Omental fat pad (tissue), 4 donors: ENCODE results near the gene TMTC3. TPM values are rescaled to one million over a fixed set of nuclear protein-coding genes. Genes with fewer than 3 reads are reported as not detected.

Source experiments
- ATAC-seq: fragments of 150-250 bp; one replicate; pipeline ENCODE4 v1.9.1; 2016; ENCODE audit warnings: mild to moderate bottlenecking, moderate library complexity; ENCODE audit not compliant: low FRiP score
- DNase-seq: peaks from one replicate; pipeline ENCODE4 v3.0.0-alpha.2; 2019; ENCODE audit warnings: low spot score
- CTCF ChIP-seq, 3 donors: fragments of 450-650 bp; IDR thresholded peaks; one replicate each; pipeline ENCODE4 v1.5.1; 2016 to 2017; ENCODE audit warnings: antibody characterized with exemption in 3 of 3, mild to moderate bottlenecking in 3 of 3, moderate library complexity in 2 of 3
- total RNA-seq, 4 donors: library from RNA; depleted of rRNA; stranded (reverse); fragments of >200 nt; gene quantifications; one replicate each; pipeline ENCODE4 v1.1.0, GENCODE V29; 2016

TMTC3 gene
- total RNA-seq, 4 donors from 2014 or later = 10.2 to 22.0 (median 19.1) TPM

- DNase-seq (no peak), ATAC-seq (no peak)
- TF ChIP-seq CTCF (IDR thresholded peaks at IDR 0.05) = no peak
Measured at GRCh38 chr12:88218293-88218692, 76.2 kb downstream of the TMTC3 start.

GRCh38 chr12:88219861-88220260 lies 77.8 kb downstream of the TMTC3 start:
- no peak for TF ChIP-seq CTCF (IDR thresholded peaks at IDR 0.05)
- DNase-seq (no peak), ATAC-seq (no peak)

GRCh38 chr12:88223519-88223918 lies 81.4 kb downstream of the TMTC3 start:
- TF ChIP-seq CTCF (IDR thresholded peaks at IDR 0.05) = no peak
- no peak for DNase-seq
- ATAC-seq = no peak

DNA sequence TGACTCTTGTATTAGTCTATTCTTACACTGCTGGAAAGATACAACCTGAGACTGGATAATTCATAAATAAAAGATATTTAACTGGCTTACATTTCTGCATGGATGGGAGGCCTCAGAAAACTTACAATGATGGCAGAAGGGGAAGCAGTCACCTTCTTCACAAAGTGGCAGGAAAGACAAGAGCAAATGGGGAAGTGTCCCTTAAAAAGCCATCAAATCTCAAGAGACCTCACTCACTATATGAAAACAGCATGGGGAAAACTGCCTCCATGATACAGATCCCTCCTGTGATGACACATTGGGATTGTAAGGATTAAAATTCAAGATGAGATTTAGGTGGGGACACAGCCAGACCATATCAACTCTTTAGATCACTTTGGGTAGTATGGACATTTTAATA lies 83.7 kb downstream of the TMTC3 start:
- no peak for TF ChIP-seq CTCF (IDR thresholded peaks at IDR 0.05)
- ATAC-seq = no peak
- DNase-seq = no peak

DNA sequence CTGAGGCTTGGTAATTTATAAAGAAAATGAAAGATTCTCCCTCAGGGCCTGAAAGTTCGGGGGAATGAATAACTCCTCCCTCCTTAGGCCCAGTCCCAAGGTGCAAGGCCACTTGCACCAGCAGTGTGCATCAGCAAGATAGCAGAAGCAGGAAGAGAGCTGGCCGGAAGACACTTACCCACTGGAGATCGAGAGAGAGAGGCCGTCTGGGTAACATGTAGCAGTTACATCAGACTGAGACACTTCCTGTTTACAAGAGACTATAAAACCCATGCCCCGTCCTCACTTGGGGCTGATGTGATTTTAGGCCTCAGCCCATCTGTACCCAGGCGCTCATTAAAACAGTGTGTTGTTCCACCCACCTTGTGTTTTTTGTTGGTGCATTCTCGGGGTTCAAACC lies 85.2 kb downstream of the TMTC3 start:
- no peak for TF ChIP-seq CTCF (IDR thresholded peaks at IDR 0.05)
- ATAC-seq (no peak), DNase-seq (no peak)

GRCh38 chr12:88227871-88228270 lies 85.8 kb downstream of the TMTC3 start:
- ATAC-seq (no peak), DNase-seq (no peak)
- no peak for TF ChIP-seq CTCF (IDR thresholded peaks at IDR 0.05)

DNA sequence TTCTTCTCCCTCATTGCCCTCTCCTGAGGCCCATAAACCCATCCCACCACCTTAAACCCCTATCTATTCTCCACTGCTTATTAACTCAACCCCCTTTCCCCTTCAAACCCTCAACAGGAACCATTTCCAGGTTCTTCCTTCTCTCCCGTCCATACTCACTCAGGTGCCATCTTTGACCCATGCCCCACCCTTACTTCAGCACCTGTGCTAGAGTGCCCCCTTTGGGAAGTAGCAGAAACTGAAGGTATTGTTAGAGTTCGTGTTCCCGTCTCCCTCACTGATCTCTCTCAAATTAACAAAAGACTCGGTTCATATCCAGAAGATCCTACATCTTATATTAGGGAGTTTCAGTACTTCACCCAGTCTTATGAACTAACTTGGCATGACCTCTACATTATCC lies 86.6 kb downstream of the TMTC3 start:
- ATAC-seq = no peak
- no peak for DNase-seq
- TF ChIP-seq CTCF (IDR thresholded peaks at IDR 0.05) = no peak
